Stimulated activated CD4-positive, alpha-beta T cell treated with anti-CD3 and anti-CD28 coated beads, TNF-alpha, amount 100 ng/mL, for 1 hour (primary cell): Measurements from ENCODE around the gene FILIP1L.

Experiments used
- DNase-seq, 3 donors: peaks; one replicate each; pipeline ENCODE4 v3.0.0-alpha.2; 2020; ENCODE audit warnings: low read depth in 3 of 3, low spot score in 1 of 3

The FILIP1L gene

GRCh38 chr3:99817437-99818240 is 296.7 kb downstream of the FILIP1L start, which contains the start of gene CMSS1:
Gene CMSS1, plus strand, starts transcription at chr3:99817862.
- peak; percentile 76 to 97 (median 85) for DNase-seq

GRCh38 chr3:99817047-99817436 is 297.3 kb downstream of the FILIP1L start:
- no peak for DNase-seq

- no peak for DNase-seq
Measured at GRCh38 chr3:99810403-99810802, 303.9 kb downstream of the FILIP1L start.

- no peak for DNase-seq
Measured at GRCh38 chr3:99809565-99809964, 304.7 kb downstream of the FILIP1L start.

- peak in 1 of 3 donors; percentile 5 for DNase-seq
Measured at GRCh38 chr3:99808163-99808794, 306.0 kb downstream of the FILIP1L start.

- no peak for DNase-seq
Measured at GRCh38 chr3:99805160-99805559, 309.1 kb downstream of the FILIP1L start.

GRCh38 chr3:99803297-99803696 is 311.0 kb downstream of the FILIP1L start:
- no peak for DNase-seq

- no peak for DNase-seq
Measured at GRCh38 chr3:99799422-99799821, 314.9 kb downstream of the FILIP1L start.

- DNase-seq: no peak
Measured at GRCh38 chr3:99795573-99795972, 318.7 kb downstream of the FILIP1L start.

GRCh38 chr3:99794485-99794884 is 319.8 kb downstream of the FILIP1L start:
- no peak for DNase-seq

- DNase-seq: no peak
Measured at GRCh38 chr3:99789011-99789721, 325.1 kb downstream of the FILIP1L start.
